SKM-1 treated with dmso at 0.1 percent for 144 hours (cell line): ENCODE measurements around the gene SOX8.

Experiments used
- DNase-seq: peaks from one replicate; lab custom pipeline; 2025; ENCODE audit not compliant: unreplicated experiment; lab: John Stamatoyannopoulos, UW

SOX8 gene

DNA sequence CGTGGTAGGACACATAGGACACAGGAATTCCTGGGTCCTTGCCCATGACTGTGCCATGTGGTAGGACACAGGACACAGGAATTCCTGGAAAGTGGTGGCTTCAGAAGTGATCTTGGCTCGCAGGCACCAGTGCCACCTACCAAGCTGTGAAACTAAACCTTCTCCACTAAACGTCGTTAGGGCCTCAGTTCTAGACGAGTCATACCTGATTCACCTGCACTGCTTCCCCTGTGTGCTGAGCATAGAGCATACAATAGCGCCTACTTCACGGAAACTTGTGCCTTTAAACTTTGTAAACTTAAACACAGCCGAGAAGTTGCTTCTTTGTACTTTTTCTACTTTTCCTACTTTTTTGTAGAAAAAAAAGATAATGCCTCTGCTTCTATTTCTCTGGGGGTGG is 4.8 kb downstream of the SOX8 start:
- no peak for DNase-seq

DNA sequence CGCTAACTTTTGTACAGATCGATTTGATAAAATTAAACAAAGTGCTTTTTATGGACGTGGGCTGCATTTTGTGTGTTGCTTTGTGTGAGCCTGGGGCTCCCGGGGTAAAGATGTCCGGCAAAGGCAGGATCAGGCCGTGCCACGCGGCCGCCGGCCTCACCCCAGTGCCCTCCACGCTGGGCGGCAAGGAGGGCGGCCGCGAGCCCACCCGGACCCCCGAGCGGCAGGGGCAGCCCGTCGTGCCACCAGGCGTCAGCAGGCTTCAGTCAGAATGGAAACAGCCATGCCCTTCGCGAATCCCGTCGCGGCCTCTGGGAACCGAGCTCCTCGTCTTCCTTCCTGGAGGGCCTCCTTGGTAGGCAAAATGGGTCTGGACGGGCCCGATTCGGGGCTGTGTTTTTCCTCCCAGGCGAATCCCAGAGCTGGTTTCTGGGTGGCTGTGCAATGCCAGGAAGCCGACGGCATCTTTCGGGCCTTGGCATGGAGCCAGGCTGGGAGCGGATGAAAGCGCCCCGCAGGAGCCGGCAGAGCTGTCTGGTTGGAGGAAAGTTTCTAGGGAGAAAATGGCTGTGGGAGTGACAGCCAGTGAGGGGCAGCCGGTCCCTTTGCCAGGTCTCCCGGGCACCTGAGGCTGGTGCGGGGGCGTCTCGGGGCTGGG is 5.5 kb downstream of the SOX8 start:
- DNase-seq = no peak

- DNase-seq = no peak
Observed at GRCh38 chr16:987906-988305, 6.3 kb downstream of the SOX8 start.

GRCh38 chr16:988471-989353 is 7.1 kb downstream of the SOX8 start:
- no peak for DNase-seq

- DNase-seq = no peak
Observed at GRCh38 chr16:989354-989814, 7.8 kb downstream of the SOX8 start.

GRCh38 chr16:990516-991291 is 9.1 kb downstream of the SOX8 start:
- no peak for DNase-seq

GRCh38 chr16:991345-991744 is 9.8 kb downstream of the SOX8 start:
- DNase-seq = no peak

DNA sequence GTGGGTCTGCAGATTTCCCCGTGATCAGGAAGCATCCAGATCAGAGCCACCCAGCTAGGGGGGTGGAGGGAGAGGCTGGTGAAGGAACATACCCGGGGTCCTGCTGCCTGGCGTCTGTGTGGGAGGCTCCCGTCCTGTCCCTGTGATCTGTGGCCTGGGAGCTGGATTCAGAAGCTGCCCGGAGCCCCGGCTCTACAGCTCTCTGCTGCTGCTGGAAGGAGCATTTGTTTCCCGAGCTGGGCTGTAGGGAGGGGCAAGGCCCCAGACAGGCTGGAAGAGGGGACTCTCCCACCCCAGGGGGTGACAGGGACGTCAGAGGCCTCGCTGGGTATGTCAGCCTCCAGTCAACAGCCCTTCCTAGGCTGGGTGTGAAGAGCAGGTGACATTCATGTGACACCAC is 10.2 kb downstream of the SOX8 start:
- DNase-seq = no peak

GRCh38 chr16:993731-994130 is 12.2 kb downstream of the SOX8 start:
- no peak for DNase-seq

- DNase-seq = no peak
Observed at GRCh38 chr16:995087-995486, 13.5 kb downstream of the SOX8 start.

- DNase-seq = no peak
Observed at GRCh38 chr16:995783-996182, 14.2 kb downstream of the SOX8 start.

DNA sequence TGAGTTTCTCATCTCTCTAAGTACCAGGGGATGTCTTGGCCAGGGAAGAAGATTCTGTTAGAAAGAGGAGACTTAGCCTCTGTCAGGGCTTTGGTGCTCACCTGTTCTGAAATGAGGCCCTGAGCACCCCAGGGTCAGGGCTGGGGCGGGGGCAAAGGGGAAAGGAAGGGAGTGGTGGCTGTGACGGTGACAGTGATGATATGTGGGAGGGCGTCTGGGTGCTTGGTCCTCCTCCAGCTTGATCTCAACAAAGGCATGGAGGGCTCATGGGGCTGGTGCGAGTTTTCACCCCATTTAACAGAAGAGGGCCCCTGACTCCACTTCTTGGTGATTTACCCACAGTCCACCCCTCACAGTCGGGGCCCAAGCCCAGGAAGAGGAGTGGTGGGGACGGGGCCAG is 15.1 kb downstream of the SOX8 start:
- DNase-seq = no peak

GRCh38 chr16:997440-998051 is 16.0 kb downstream of the SOX8 start:
- no peak for DNase-seq

- no peak for DNase-seq
Observed at GRCh38 chr16:998211-998610, 16.6 kb downstream of the SOX8 start.

DNA sequence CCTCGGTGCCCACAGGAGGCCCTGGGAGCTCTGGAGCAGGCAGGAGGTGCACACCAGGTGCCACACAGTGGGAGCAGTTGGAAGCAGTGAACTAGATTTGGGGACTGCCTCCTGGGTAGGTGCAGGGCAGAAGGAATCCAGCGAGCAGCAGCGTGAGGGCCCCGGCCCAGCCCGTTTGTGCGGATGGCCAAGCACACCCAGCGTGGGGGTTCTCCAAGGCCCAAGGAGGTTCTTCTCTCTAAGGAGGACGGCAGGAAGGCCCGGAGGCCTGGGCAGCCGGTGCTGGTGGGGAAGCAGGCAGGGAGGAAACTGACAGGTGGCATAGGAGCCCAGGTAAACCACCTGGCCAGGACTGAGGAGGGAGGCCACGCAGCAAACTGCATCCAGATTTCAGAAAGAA is 17.0 kb downstream of the SOX8 start:
- DNase-seq = no peak

- DNase-seq = no peak
Observed at GRCh38 chr16:999677-1000076, 18.1 kb downstream of the SOX8 start.

DNA sequence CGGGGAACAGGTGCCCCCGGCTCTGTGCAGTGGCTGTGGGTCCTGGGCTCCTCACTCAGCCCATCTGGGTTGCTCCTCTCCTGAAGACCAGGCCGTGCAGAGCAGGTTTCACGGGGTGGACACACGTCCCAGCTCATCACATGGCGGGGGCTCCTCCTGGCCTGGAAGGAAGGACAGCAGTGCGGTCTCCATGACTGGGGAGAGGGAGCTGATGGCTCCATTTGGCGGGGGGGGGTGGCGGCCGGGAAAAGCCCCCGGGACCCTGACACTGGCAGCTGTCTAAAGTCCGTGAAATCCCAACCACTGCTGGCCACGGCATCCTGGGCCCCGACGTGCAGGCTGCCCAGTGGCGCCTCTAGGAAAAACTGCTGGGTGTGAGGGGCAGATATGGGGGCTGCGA is 19.0 kb downstream of the SOX8 start:
- DNase-seq = no peak

DNA sequence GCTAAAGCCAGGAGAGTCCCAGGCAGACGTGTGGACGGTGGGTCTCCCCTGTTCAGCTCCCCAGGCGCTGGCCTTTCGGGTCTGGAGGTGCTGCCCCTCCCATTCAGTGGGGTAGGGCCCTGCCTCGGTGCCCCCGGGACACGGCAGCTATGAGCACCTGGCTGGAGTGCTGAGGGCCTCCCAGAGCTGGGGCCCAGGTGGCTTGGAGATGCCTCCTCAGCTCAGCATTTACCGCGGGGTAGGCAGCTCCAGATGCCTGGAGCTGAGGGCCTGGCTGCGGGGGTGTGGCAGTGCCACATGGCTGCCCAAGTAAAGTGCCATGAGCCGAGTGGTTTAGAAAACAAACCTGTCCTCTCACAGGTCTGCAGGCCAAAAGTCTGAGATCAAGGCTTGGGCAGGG is 19.5 kb downstream of the SOX8 start:
- DNase-seq = no peak

GRCh38 chr16:1002399-1003166 is 21.0 kb downstream of the SOX8 start:
- DNase-seq = no peak
